GM21526 (cell line): ENCODE data around the gene EID1.
"Not testable (repeated sequence)": the region's sequence is repeated elsewhere in the genome, so short reads cannot be mapped to it uniquely, and the experiment has no call there.

ENCODE experiments used
- ATAC-seq: cut with Tn5 transposase; IDR thresholded peaks from one replicate; pipeline ENCODE4 v1.9.1; 2021; ENCODE audit warnings: moderate library complexity; ENCODE audit not compliant: unreplicated experiment, low FRiP score

EID1 gene

DNA sequence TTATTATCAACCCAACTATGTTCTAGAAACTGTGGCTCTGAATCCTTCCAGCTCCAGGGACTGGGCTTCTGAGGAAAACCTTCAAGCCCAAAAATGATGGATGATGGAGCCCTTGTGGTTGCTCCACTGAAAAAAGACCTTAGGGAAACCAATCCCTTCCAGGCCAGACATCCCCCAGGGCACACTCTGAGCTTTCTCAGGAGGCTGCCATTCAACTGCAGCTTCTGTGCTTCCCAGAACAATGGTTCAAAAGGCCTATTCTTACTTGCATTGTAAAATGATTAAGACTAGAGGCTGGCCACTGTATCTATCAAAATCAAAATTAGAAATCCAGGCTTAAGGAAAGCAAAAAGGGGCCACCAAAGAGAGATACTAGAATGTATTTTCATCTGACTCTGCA is 27.3 kb downstream of the EID1 start:
- ATAC-seq, result no peak

DNA sequence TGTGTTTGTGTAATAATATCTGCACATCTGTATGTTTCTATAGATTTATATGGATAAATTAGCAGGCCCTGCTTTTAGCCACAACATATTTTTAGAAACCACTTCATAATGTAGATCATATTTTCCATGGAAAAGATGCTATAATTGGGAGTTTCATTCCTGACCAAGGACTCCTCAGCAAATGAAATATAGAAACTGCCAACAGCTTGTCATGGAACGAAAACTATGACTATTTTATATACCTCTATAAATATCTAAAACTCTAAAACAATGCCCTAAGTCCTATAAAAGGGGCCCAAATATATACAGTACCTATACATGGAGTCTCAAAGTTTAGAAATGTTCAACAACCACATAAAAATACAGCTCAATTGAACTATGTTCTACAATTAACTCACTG is 27.9 kb downstream of the EID1 start:
- ATAC-seq, result no peak

GRCh38 chr15:48909313-48909712 is 31.4 kb downstream of the EID1 start:
- not testable (repeated sequence) for ATAC-seq

DNA sequence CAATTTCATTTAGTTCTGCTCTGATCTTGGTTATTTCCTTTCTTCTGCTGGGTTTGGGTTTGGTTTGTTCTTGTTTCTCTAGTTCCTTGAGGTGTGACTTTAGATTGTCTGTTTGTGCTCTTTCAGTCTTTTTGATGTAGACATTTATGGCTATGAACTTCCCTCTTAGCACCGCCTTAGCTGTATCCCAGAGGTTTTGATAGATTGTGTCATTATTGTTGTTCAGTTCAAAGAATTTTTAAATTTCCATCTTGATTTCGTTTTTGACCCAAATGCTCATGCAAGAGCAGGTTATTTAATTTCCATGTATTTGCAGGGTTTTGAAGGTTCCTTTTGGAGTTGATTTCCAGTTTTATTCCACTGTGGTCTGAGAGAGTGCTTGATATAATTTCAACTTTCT is 32.6 kb downstream of the EID1 start:
- not testable (repeated sequence) for ATAC-seq

- no peak for ATAC-seq
Observed at GRCh38 chr15:48913141-48913540, 35.2 kb downstream of the EID1 start.

DNA sequence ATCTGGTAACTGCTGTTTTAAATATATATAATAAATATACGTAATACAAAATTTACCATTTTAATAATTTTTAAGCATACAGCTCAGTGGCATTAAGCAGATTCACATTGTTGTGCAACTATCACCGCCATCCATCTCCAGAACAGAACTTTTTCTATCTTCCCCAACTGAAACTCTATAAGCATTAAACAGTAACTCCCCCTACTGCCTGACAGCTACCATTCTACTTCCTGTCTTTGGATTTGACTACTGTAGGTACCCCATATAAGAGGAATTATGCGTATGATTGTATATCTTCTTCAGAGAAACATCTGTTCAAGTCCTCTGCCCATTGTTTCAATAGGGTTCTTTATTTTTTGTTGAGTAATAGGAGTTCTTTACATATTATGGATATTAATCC is 36.8 kb downstream of the EID1 start:
- no peak for ATAC-seq

DNA sequence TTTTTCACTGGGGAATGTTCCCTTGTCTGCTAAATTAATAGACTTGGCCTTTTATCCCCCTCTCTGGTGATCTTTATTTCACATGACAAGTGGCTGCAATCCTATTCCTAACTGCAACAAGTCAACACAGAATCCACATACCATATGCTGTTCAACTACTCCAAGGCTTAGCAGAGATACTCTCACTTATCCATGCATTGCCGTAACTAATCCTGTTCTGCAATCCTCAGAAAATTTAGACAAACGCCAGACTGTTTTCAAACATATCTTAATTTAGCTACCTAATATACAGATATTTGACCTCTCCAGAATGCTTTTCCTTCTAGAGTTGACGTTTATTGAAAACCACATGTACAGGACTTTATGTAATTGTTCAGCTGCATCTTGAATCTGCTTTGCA is 37.9 kb downstream of the EID1 start:
- ATAC-seq, result no peak

DNA sequence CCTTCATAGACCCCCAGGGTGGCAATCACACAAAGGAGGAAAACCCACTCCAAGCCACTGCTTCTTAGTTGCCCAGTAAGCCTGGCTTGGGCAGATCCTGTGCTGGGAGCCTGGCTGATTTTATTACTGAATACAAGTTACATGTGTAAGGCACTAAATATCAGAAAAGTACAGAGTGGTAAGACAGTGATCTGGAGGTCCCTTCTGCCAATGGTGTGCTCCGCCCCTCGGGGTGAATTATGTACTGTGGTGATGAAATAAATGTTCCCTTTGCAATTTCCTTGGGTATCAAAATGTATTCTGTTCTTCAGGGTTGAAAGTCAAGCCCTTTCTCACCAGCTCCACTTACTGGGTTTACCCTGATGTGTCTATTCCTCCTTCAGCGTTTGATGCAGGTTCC is 38.8 kb downstream of the EID1 start:
- ATAC-seq, result no peak

DNA sequence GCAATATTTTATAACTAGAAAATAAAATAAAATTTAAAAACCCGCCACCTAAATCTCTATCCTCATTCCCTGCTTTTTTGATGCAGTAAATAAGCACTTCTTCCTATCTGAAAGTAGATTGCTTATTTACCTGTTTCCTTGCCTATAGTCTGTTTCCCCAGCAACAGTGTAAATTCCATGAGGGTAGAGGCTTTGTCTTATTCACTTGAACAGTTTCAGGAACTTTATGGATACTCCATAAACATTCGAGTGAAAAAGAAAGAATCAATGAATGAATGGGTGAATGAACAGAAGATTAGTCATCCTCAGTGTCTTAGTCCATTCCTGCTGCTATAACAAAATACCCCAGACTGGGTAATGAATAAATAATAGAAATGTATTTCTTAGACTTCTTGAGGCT is 44.1 kb downstream of the EID1 start:
- ATAC-seq, result no peak

- no peak for ATAC-seq
Observed at GRCh38 chr15:48924528-48925393, 46.8 kb downstream of the EID1 start.

DNA sequence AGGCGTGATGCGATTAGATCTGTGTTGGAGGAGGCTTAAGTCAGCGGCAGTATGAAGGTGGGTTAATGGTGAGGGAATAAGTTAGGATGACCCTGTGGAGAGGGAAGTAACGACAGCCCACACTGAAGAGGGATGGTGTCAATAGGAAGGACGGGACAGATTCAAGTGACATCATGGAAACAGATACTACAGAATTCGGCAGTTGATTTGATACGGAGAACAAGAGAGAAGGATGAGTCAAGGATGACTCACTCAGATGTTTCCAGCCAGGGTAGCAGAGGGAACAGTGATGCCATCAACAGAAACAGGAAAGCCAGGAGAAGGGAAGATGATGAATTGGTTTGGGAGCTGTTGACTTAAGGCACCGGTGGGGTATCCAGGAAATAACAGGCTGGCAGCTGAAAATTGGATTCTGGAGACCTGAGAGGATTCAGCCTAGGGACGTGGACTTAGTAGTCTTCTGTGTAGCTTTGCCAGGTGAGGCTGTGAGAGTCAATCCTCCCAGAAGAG is 47.8 kb downstream of the EID1 start:
- ATAC-seq, result no peak

GRCh38 chr15:48928877-48929538 is 51.1 kb downstream of the EID1 start:
- no peak for ATAC-seq

- no peak for ATAC-seq
Observed at GRCh38 chr15:48929661-48930060, 51.7 kb downstream of the EID1 start.
